Osteoblast (primary cell): ENCODE measurements around the gene MRPS2. TPM values are rescaled to one million over a fixed set of nuclear protein-coding genes. Genes with fewer than 3 reads are reported as not detected.
"Not testable (repeated sequence)": the region's sequence is repeated elsewhere in the genome, so short reads cannot be mapped to it uniquely, and the experiment has no call there.

ENCODE experiments used
- DNase-seq: peaks from one replicate; pipeline ENCODE4 v3.0.0; 2011; ENCODE audit warnings: low spot score, mixed read lengths; ENCODE audit not compliant: insufficient read length; ENCODE audit errors: missing footprints
- H2AFZ ChIP-seq: 2 replicates; pipeline ENCODE4 v1.6.0; 2011; ENCODE audit warnings: mild to moderate bottlenecking, low read length
- H3K27ac ChIP-seq: 2 replicates; pipeline ENCODE4 v1.5.1; 2011; ENCODE audit warnings: mild to moderate bottlenecking, low read depth, low read length, moderate library complexity
- H3K27me3 ChIP-seq: 2 replicates; pipeline ENCODE4 v1.6.0; 2012; ENCODE audit warnings: mild to moderate bottlenecking, control low read depth, inconsistent platforms, low read length, moderate library complexity; ENCODE audit not compliant: insufficient read depth
- H3K36me3 ChIP-seq: 2 replicates; pipeline ENCODE4 v1.5.1; 2011; ENCODE audit warnings: mild to moderate bottlenecking, low read length, control low read depth, moderate library complexity; ENCODE audit not compliant: insufficient read depth
- H3K4me1 ChIP-seq: 2 replicates; pipeline ENCODE4 v1.5.1; 2011; ENCODE audit warnings: mild to moderate bottlenecking, low read length, control low read depth, moderate library complexity; ENCODE audit not compliant: insufficient read depth
- H3K4me2 ChIP-seq: 2 replicates; pipeline ENCODE4 v1.6.0; 2011; ENCODE audit warnings: mild to moderate bottlenecking, low read length; ENCODE audit not compliant: insufficient read depth
- H3K4me3 ChIP-seq: fragments of 200-600 bp; sonication (generic); 3 replicates; pipeline ENCODE4 v1.5.1; 2012; ENCODE audit warnings: mild to moderate bottlenecking, low read length, inconsistent platforms; ENCODE audit not compliant: insufficient read depth
- H3K79me2 ChIP-seq: 2 replicates; pipeline ENCODE4 v1.6.0; 2012; ENCODE audit warnings: mild to moderate bottlenecking, low read length, control low read depth, inconsistent platforms; ENCODE audit not compliant: insufficient read depth
- H3K9me3 ChIP-seq: 2 replicates; pipeline ENCODE4 v1.5.1; 2011; ENCODE audit warnings: low read depth, low read length, control low read depth
- H4K20me1 ChIP-seq: 2 replicates; pipeline ENCODE4 v1.6.0; 2012; ENCODE audit warnings: mild to moderate bottlenecking, low read length, control low read depth; ENCODE audit not compliant: insufficient read depth
- total RNA-seq: library from RNA; depleted of rRNA; stranded (reverse); fragments of >200 nt; gene quantifications from 2 replicates; pipeline ENCODE4 v1.2.3, GENCODE V29; 2012
- TF ChIP-seq, protein P1 (sequence below): IDR thresholded peaks from 2 replicates; pipeline ENCODE4 v1.5.1; 2011; ENCODE audit warnings: mild to moderate bottlenecking, low read depth, low read length, moderate library complexity; ENCODE audit errors: extremely low read depth

The MRPS2 gene
- total RNA-seq, 1 donor, result 13.0 TPM

DNA sequence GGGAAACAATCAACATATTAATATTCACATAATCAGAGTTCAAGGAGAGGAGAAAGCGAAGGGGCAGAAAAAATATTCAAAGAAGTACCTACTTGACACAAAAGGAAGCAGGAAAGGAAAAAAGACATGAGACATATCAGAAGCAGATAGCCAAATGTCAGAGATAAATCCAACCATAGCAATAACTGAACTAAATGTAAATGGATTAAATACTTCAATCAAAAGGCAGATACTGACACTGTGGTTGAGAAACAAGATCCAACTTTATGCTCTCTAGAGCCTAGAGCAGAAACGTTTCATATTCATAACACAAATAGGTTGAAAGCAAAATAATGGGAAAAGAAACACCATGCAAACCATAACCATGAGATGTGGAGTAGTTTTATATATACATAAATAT is 9.0 kb downstream of the MRPS2 start:
- no peak overlapping the region for H3K4me3 ChIP-seq
- TF ChIP-seq, protein P1, sequence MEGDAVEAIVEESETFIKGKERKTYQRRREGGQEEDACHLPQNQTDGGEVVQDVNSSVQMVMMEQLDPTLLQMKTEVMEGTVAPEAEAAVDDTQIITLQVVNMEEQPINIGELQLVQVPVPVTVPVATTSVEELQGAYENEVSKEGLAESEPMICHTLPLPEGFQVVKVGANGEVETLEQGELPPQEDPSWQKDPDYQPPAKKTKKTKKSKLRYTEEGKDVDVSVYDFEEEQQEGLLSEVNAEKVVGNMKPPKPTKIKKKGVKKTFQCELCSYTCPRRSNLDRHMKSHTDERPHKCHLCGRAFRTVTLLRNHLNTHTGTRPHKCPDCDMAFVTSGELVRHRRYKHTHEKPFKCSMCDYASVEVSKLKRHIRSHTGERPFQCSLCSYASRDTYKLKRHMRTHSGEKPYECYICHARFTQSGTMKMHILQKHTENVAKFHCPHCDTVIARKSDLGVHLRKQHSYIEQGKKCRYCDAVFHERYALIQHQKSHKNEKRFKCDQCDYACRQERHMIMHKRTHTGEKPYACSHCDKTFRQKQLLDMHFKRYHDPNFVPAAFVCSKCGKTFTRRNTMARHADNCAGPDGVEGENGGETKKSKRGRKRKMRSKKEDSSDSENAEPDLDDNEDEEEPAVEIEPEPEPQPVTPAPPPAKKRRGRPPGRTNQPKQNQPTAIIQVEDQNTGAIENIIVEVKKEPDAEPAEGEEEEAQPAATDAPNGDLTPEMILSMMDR, result no peak
- H3K27me3 ChIP-seq, result no peaks in the 10 kb centered on the region
- H3K79me2 ChIP-seq, result no peaks in the 10 kb centered on the region
- no peak overlapping the region for H3K4me2 ChIP-seq
- H3K36me3 ChIP-seq, result peaks cover 6% of the 10 kb centered on the region
- peaks cover 3% of the 10 kb centered on the region for H3K4me1 ChIP-seq
- H2AFZ ChIP-seq, result no peak overlapping the region
- peaks cover 9% of the 10 kb centered on the region for H4K20me1 ChIP-seq
- H3K9me3 ChIP-seq, result no peaks in the 10 kb centered on the region
- DNase-seq, result no peak
- H3K27ac ChIP-seq, result no peak overlapping the region

DNA sequence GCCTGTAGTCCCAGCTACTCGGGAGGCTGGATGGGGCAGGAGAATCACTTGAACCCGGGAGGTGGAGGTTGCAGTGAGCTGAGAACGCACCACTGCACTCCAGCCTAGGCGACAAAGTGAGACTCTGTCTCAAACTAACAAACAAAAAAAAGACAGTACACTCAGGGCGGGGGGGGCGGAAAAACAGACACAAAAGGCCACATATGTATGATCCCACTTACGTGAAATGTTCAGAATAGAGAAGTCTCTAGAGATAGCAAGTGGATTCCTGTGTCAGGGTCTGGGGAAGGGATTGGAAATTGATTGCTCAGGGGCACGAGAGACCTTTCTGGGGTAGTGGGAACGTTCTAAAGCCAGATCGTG is 11.7 kb downstream of the MRPS2 start:
- no peak overlapping the region for H3K4me3 ChIP-seq
- H4K20me1 ChIP-seq, result no peaks in the 10 kb centered on the region
- H3K4me1 ChIP-seq, result peaks cover 3% of the 10 kb centered on the region
- H3K79me2 ChIP-seq, result no peaks in the 10 kb centered on the region
- no peak overlapping the region for H3K27ac ChIP-seq
- H3K27me3 ChIP-seq, result no peaks in the 10 kb centered on the region
- no peaks in the 10 kb centered on the region for H3K9me3 ChIP-seq
- H2AFZ ChIP-seq, result no peak overlapping the region
- H3K4me2 ChIP-seq, result no peak overlapping the region
- DNase-seq, result peak; percentile 43
- TF ChIP-seq, protein P1, result no peak
- no peaks in the 10 kb centered on the region for H3K36me3 ChIP-seq

DNA sequence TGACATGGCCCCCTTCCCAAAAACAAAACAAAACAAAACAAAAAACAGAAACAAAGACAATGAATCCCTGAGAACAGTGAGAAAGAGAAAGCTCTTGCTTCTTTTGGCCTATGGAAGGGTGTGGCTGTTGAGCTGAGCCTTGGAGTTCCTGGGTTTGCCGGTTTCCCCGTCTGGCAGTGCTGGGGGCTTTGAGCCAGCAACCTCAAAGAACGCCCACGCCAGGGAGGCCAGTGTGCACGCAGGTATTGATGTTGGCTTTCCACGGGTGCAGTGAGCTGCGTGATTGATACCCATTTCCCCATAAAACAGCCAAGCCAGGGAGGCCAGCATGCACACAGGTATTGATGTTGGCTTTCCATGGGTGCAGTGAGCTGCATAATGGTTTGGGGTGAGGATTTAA is 12.4 kb downstream of the MRPS2 start:
- no peak overlapping the region for H3K4me2 ChIP-seq
- TF ChIP-seq, protein P1, result no peak
- H3K27me3 ChIP-seq, result no peaks in the 10 kb centered on the region
- H3K27ac ChIP-seq, result no peak overlapping the region
- H3K79me2 ChIP-seq, result no peaks in the 10 kb centered on the region
- H3K9me3 ChIP-seq, result no peaks in the 10 kb centered on the region
- H3K4me3 ChIP-seq, result no peak overlapping the region
- no peaks in the 10 kb centered on the region for H3K36me3 ChIP-seq
- H4K20me1 ChIP-seq, result no peaks in the 10 kb centered on the region
- peak; percentile 73 for DNase-seq
- H2AFZ ChIP-seq, result no peak overlapping the region
- peaks cover 3% of the 10 kb centered on the region for H3K4me1 ChIP-seq

DNA sequence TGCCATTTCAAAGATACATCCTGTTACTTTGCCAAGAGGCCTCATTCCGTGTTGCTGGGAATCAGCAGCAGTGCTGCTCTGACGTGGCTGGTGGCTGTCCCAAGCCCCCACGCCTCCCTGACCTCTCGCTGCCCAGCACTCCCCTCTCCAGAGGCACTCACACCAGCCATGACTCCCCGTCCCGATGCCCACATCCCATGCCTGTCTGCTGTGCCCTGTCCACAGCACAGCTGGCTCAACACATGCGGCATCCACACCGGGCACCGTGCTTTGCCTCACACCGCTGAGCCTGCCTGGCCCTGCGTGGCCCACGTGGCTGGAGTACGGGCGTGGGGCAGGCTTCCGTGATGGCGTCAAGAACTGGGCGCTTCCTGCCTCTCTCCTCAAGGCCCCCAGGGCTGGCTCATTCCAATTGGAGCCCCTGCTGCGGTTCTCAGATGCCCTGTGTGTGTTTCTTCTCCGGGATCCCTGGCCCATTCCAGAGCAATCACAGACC is 12.9 kb downstream of the MRPS2 start:
- Histone ChIP-seq H3K4me3 (no peak overlapping the region), H3K4me1 (peaks cover 3% of the 10 kb centered on the region), H4K20me1 (no peaks in the 10 kb centered on the region), H2AFZ (no peak overlapping the region), H3K79me2 (no peaks in the 10 kb centered on the region), H3K9me3 (no peaks in the 10 kb centered on the region), H3K4me2 (no peak overlapping the region), H3K36me3 (no peaks in the 10 kb centered on the region), H3K27me3 (no peaks in the 10 kb centered on the region), H3K27ac (no peak overlapping the region)
- TF ChIP-seq, protein P1, result no peak
- peak; percentile 5 for DNase-seq

DNA sequence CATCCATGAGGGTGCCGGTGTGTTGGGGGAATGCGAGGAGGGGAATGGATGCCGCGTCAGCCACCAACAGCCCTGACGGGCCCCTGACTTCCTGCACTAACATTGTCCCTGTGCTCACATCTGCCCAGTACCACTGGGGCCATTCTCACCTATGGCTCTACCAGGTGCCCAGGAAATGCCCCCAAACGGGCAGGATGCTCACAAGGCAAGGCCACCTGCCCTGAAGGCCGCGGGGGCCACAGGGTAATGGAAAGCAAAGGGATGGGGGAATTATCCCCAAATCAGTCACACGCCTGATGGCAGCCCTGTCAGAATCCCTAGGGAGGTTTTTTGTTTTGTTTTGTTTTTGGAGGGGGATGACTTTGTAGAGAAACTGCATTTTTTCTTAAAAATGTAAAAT is 13.4 kb downstream of the MRPS2 start:
- not testable (repeated sequence) for H3K4me3 ChIP-seq, H3K9me3 ChIP-seq, H3K4me2 ChIP-seq, H4K20me1 ChIP-seq, H3K27me3 ChIP-seq, H3K79me2 ChIP-seq, H2AFZ ChIP-seq, H3K36me3 ChIP-seq, H3K27ac ChIP-seq, DNase-seq, H3K4me1 ChIP-seq
